GM19240 (cell line): ENCODE measurements around the gene SGCA.

ENCODE experiments used
- DNase-seq: peaks from one replicate; pipeline ENCODE4 v3.0.0; 2011; ENCODE audit warnings: low spot score; ENCODE audit not compliant: insufficient read length

Gene SGCA

GRCh38 chr17:50207792-50208567, 42.2 kb downstream of the SGCA start:
- no peak for DNase-seq

DNA sequence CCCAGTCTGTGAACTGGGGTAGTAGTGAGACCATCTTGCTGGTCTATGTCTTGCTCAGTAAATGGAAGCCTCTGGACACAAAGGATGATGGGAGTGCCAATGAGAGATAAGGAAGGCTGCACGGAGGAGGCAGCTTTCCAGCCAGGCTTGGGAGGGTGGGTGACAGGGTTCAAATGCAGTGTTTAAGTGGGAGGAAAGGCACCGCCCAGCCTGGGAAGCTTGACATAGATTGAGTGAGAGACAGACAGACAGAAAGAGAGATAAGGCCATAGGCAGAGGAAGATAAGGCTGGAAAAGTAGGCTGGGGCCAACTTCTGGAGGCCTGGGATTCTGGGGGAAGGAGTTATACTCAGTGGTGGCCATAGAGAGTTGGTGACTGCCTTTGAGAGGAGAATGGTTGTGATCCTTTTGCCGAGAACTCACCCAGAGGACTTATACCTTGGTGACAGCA, 42.8 kb downstream of the SGCA start:
- no peak for DNase-seq

GRCh38 chr17:50209133-50209471, 43.3 kb downstream of the SGCA start:
- DNase-seq = no peak

GRCh38 chr17:50209472-50210239, 43.9 kb downstream of the SGCA start:
- DNase-seq = no peak

DNA sequence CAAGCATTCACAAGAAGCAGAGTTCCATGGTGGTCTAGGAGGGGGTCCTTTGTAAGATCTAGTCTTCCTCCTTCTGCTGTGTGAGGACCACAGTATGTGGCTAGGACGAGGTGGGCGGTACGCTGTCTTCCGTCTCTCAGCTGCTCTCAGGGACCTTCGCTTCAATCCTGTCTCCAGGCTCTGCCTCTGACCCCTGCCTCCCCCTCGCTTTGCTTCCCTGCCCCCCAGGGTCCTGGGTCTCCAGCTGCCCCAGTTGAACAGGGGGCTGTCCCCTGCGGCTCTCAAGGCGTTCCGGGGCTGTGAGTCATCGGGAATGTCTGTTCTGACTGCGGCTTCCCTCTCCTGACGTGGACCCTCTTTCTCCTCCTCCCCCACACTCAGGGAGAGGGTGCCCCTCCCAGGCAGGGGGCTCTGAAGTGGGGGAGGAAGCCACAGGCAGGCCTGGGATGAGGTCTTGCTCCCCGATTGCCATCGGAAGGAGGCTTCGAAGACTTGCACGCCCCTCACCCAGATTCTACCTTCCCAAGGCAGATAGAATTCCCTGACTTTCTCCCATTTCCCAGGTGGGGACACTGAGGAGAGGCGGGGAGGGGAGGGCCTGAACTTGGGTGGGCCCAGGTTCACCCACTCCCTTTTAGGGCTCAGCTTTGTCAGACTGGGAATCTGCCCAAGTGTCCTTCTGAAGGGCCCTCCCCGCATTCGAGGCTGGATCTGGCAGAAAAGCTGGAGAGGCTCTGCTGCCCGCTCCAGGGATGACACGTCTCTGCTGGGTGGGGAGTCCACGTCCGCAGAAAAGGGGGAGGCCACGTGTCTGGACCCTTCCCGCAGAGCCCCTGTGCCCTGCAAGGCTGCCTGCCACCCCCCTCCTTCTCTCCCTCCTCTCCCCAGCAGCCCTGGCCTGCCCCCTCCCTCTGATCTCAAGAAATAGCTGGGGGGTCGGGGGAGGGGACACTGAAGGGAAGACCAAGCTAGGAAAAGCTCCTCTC, 44.7 kb downstream of the SGCA start:
- no peak for DNase-seq

- no peak for DNase-seq
Observed at GRCh38 chr17:50211249-50212120, 45.7 kb downstream of the SGCA start.

GRCh38 chr17:50212121-50212843, 46.5 kb downstream of the SGCA start:
- DNase-seq = no peak

DNA sequence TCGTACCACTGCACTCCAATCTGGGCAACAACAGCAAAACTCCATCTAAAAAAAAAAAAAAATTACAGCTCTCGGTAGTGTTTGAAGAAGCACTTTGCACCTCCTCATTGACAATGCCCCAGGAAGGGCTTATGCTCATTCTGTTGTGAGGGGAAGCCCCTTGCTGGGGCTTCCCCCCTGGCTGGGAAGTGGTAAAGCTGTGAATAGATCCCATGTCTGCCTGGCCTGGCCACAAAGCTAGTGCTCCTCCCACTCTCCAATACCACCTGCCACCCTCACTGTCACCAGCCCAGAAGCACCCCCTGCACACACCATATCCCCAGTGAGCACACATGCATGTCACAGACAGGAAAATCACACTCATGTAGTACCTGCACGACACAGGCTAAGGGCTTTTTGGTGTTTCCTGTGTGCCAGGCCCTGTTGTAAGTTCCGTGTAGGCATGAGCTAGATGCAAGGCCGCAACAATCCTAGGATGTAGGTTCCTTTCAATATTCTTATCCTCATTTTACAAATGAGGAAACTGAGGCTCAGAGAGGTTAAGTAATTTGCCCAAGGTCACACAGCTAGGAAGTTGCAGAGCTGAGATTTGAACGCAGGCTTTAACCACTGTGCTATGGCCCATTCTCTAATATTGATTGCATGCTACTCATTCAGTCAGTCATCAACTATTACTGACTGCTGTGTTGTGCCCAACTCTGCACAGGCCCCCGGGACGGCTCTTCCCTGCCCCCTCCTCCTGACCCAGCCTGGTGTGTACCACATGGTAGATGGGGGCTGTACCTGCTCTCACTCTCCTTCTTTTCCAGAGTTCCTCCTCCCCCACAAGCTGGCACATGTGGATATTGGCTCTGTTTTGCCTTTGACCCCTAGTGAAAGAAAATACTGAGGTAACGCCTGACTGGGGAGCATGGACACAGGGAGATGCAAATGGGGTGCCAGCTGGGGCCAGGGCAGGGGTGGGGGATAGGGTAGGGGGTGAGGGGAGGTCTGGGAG, 47.5 kb downstream of the SGCA start:
- peak; percentile 75 for DNase-seq

- no peak for DNase-seq
Observed at GRCh38 chr17:50214976-50215760, 49.4 kb downstream of the SGCA start.

DNA sequence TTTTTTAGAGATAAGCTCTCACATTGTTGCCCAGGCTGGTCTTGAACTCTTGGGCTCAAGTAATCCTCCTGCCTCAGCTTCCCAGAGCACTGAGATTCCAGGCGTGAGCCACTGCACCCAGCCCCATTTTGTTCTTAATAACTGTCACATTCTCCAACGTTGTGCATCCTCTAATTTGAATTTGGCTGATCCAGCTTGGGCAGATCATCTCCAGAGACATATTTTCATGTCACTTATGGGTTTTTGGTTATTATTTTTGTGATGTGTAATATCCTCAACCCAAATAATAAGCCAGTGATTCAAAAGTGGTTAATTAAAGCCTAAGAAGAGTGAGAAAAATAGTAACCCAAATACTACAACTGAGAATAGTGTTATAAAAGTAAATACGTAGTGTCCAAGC, 51.8 kb downstream of the SGCA start:
- no peak for DNase-seq

DNA sequence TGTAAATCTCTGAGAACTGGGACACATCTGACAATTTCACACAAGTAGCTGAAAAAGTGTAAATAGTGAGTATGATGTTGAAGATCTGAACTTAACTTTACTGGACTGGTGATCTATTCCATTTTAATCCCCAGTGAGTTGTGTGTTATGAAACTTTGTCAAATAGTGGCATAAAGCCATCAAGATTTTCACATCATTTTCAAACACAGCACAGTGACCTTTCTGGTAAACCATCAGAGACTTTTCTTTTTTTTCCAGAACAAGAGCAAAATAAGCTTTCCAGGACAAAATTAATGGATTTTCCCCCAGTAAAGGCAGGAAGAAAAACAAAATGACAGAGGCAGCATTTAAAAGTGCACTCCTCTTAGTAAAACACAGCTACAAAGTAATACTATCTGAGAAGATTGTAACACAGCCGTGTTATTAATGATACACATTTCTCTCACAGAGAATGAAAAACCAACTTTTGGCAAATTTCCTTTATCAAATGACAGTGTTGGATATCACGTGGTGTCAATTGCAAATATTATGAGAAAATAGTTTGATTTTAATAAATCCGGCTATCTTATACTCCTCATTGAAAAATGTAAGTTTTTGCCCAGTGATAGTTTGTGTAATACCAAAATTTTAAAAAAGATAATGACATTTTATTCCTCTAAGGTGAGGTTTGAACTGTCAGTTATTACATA, 52.4 kb downstream of the SGCA start:
- DNase-seq = no peak

GRCh38 chr17:50218771-50219315, 53.0 kb downstream of the SGCA start:
- DNase-seq = no peak

- DNase-seq = no peak
Observed at GRCh38 chr17:50219342-50219741, 53.5 kb downstream of the SGCA start.

DNA sequence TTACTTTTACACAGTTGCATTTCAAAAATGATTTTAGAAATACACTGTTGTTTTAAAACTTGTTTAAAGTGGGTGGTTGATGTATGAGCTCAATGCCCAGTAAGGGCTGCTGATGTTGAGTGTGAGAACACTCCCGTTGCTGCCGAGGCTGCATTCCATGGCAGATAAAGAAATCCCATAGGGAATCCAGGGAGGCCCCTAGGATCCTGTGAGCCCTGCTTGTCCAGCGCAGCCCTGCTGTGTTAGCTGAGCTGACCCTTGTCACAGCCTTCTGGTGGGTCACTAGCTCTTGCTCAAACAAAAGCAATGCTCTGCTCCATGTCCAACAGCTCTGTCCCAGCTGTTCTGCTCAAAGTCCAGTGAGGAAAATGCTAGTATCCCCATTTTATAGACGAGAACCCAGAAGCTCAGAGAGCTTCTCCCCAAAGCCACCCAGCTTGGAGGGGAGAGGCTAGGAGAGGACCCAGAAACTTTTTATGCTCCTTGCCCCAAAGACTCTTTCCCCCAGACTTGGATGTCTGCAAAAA, 54.2 kb downstream of the SGCA start:
- no peak for DNase-seq

GRCh38 chr17:50220811-50221210, 55.0 kb downstream of the SGCA start:
- no peak for DNase-seq

- no peak for DNase-seq
Observed at GRCh38 chr17:50221266-50221863, 55.6 kb downstream of the SGCA start.
